ENCODE data around the gene CMC1.

Gene CMC1

DNA sequence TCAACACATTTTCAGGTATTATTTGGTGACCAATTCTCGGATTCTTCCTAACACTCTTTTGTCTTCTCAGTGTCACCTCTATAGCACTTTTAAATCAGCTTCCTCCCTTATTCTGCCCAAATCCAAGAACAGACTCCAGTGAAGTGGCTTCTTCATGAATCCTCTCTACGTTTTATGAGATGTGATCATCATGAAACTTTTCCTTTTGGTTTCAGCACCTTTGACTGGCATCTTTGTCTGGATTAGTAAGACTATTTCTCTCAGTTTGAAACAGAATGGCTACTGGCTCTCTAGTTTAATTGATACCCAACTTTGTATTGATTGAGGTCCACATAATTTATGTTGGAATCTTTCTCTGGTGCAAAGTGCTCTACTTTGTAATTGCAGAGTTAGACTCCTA, 45.6 kb downstream of the CMC1 start:
- H3K9me2 ChIP-seq (replicated peaks; ENCODE audit: low read depth, low read length) = no peaks in the 10 kb centered on the region
- H3K4me1 ChIP-seq (ENCODE audit: insufficient read depth, low read length, poor library complexity, severe bottlenecking) = peaks cover 5% of the 10 kb centered on the region
- H4K20me1 ChIP-seq (ENCODE audit: insufficient read depth, low read length, poor library complexity, severe bottlenecking) = no peaks in the 10 kb centered on the region
- H2AFZ ChIP-seq (ENCODE audit: low read length) = no peak overlapping the region
- TF ChIP-seq EZH2phosphoT487 (IDR thresholded peaks at IDR 0.05; ENCODE audit: borderline replicate concordance) = no peak
- no peak for TF ChIP-seq CTCF (conservative IDR thresholded peaks at IDR 0.05; ENCODE audit: low read length)
- no peak overlapping the region for H3K9ac ChIP-seq (ENCODE audit: low read depth, low read length, poor library complexity, severe bottlenecking)
- no peaks in the 10 kb centered on the region for H3F3A ChIP-seq (ENCODE audit: low read depth)
- no peak overlapping the region for H3K4me3 ChIP-seq (ENCODE audit: low read length, poor library complexity, severe bottlenecking)
- H3K9me3 ChIP-seq (ENCODE audit: insufficient read depth, low read depth, low read length) = no peaks in the 10 kb centered on the region
- no peak overlapping the region for H3K4me2 ChIP-seq (ENCODE audit: low read depth, low read length, poor library complexity, severe bottlenecking)
- H3K79me2 ChIP-seq (ENCODE audit: insufficient read depth, low read length) = no peaks in the 10 kb centered on the region
- H3K27me3 ChIP-seq (ENCODE audit: insufficient read depth, low read length, poor library complexity, severe bottlenecking) = no peaks in the 10 kb centered on the region
- H3K36me3 ChIP-seq (ENCODE audit: insufficient read depth, low read length) = peaks cover 7% of the 10 kb centered on the region; the same call in 1 of the 2 replicates

DNA sequence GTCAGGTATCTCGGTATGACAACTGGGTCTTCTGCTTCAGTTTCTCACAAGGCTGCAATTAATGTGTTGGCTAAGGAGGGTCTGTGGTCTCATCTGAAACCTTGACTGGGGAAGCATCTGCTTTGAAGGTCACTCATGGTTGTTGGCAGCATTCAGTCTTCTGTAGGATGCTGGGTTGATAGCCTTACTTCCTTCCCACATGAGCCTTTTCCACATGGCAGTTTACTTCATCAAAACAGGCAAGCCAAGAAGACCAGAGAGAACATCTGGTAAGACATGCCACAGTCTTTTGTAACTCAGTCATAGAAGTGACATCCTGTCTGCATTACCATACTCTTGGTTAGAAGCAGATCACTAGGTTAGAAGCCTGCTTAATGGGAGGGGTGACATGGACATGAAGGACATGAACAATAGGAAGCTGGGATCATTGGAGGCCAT, 49.5 kb downstream of the CMC1 start:
- Histone ChIP-seq H3K27me3 (ENCODE audit: insufficient read depth, low read length, poor library complexity, severe bottlenecking) (no peaks in the 10 kb centered on the region), H3K4me3 (ENCODE audit: low read length, poor library complexity, severe bottlenecking) (no peak overlapping the region), H3F3A (ENCODE audit: low read depth) (no peaks in the 10 kb centered on the region), H3K4me2 (ENCODE audit: low read depth, low read length, poor library complexity, severe bottlenecking) (no peak overlapping the region), H3K9ac (ENCODE audit: low read depth, low read length, poor library complexity, severe bottlenecking) (no peak overlapping the region), H3K9me2 (replicated peaks; ENCODE audit: low read depth, low read length) (no peaks in the 10 kb centered on the region), H4K20me1 (ENCODE audit: insufficient read depth, low read length, poor library complexity, severe bottlenecking) (no peaks in the 10 kb centered on the region), H3K79me2 (ENCODE audit: insufficient read depth, low read length) (no peaks in the 10 kb centered on the region), H3K9me3 (ENCODE audit: insufficient read depth, low read depth, low read length) (no peaks in the 10 kb centered on the region), H3K36me3 (ENCODE audit: insufficient read depth, low read length) (peaks cover 7% of the 10 kb centered on the region; the same call in 1 of the 2 replicates), H3K4me1 (ENCODE audit: insufficient read depth, low read length, poor library complexity, severe bottlenecking) (peaks cover 15% of the 10 kb centered on the region), H2AFZ (ENCODE audit: low read length) (no peak overlapping the region)
- TF ChIP-seq EZH2phosphoT487 (IDR thresholded peaks at IDR 0.05; ENCODE audit: borderline replicate concordance) (no peak), CTCF (conservative IDR thresholded peaks at IDR 0.05; ENCODE audit: low read length) (no peak)

GRCh38 chr3:28291577-28291976, 50.2 kb downstream of the CMC1 start:
- TF ChIP-seq CTCF (conservative IDR thresholded peaks at IDR 0.05; ENCODE audit: low read length) (no peak), EZH2phosphoT487 (IDR thresholded peaks at IDR 0.05; ENCODE audit: borderline replicate concordance) (no peak)

More at GRCh38 chr3:28291577-28291976, 50.2 kb downstream of the CMC1 start:
- Histone ChIP-seq H3K4me2 (ENCODE audit: low read depth, low read length, poor library complexity, severe bottlenecking) (no peak overlapping the region), H3K79me2 (ENCODE audit: insufficient read depth, low read length) (no peaks in the 10 kb centered on the region), H3F3A (ENCODE audit: low read depth) (no peaks in the 10 kb centered on the region), H4K20me1 (ENCODE audit: insufficient read depth, low read length, poor library complexity, severe bottlenecking) (no peaks in the 10 kb centered on the region), H3K4me3 (ENCODE audit: low read length, poor library complexity, severe bottlenecking) (no peak overlapping the region), H3K4me1 (ENCODE audit: insufficient read depth, low read length, poor library complexity, severe bottlenecking) (peaks cover 19% of the 10 kb centered on the region), H3K36me3 (ENCODE audit: insufficient read depth, low read length) (peaks cover 7% of the 10 kb centered on the region; the same call in 1 of the 2 replicates), H2AFZ (ENCODE audit: low read length) (no peak overlapping the region), H3K27me3 (ENCODE audit: insufficient read depth, low read length, poor library complexity, severe bottlenecking) (no peaks in the 10 kb centered on the region), H3K9ac (ENCODE audit: low read depth, low read length, poor library complexity, severe bottlenecking) (no peak overlapping the region), H3K9me2 (replicated peaks; ENCODE audit: low read depth, low read length) (no peaks in the 10 kb centered on the region), H3K9me3 (ENCODE audit: insufficient read depth, low read depth, low read length) (no peaks in the 10 kb centered on the region)

Data from Loucy (cell line).